HG03103 (cell line): ENCODE results near the gene ERVH48-1.
"Not testable (repeated sequence)": the region's sequence is repeated elsewhere in the genome, so short reads cannot be mapped to it uniquely, and the experiment has no call there.

ENCODE experiments used
- ATAC-seq: cut with Tn5 transposase; IDR thresholded peaks from one replicate; pipeline ENCODE4 v1.9.1; 2021; ENCODE audit warnings: low read depth; ENCODE audit not compliant: unreplicated experiment

The ERVH48-1 gene

DNA sequence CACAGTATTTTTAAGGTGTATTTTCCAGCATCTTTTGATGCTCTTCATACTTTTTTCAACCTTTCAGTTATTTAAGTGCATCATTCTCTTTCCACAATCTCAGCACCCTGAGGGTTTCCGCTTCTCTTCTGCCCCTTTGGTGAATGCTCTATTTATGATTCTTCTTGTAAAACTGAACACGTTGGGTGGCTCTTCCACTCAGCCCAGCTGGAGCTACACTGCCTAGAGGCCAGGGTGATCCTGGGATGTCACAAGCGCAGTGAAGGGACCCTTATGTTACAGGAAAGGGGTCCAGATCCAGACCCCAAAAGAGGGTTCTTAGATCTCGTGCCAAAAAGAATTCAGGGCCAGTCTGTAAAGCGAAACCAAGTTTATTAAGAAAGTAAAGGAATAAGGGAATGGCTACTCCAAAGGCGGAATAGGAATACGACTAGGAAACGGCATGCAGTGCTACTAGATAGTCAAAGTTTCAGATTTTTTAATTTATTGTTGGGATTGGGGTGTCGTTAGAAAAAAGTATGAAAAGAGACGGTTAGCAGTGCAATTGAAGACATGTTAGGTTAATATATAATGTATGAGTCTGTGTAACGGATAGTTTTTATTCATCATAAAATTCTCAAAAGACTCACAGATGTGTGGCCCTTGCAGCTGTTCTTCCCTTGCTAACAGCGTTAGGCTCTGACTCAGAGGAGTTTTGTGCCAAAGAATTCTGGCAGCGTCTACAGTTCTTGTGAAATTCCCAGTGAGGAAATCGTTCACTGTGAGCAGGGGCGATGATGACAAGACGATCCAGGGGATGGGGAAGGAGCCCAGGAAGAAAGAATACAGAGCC lies 14.4 kb upstream of the ERVH48-1 start:
- no peak for ATAC-seq

GRCh38 chr21:42938606-42938995 lies 13.2 kb upstream of the ERVH48-1 start:
- not testable (repeated sequence) for ATAC-seq

DNA sequence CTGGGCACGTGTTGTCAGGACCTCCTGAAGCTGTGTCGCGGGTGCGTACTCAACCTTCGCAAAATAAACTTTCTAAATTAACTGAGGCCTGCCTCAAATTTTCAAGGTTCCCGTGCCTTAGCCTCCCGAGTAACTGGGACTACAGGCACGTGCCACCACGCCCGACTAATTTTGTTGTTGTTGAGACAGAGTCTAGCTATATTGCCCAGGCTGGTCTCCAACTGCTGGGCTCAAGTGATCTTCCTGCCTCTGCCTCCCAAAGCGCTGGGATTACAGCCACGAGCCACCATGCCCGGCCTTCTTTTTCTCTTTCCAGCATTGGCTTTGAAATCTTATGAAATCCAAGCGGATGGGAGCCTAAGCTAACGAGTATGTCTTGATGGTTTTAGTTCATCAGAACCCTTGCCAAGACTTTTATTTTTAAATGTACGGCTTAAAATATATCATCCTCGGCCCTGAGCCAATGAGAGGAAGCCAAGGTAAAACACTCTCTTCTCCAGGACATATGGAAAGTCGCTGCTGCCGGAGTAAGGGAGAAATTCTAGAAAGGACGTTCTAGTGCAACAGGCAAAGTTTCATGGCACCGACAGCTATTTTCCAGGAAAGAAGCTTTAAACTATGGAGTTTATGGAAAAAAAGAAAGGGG lies 12.7 kb upstream of the ERVH48-1 start:
- ATAC-seq: no peak

GRCh38 chr21:42937034-42937940 lies 11.9 kb upstream of the ERVH48-1 start:
- ATAC-seq: not testable (repeated sequence)

GRCh38 chr21:42936360-42936759 lies 10.9 kb upstream of the ERVH48-1 start:
- not testable (repeated sequence) for ATAC-seq

DNA sequence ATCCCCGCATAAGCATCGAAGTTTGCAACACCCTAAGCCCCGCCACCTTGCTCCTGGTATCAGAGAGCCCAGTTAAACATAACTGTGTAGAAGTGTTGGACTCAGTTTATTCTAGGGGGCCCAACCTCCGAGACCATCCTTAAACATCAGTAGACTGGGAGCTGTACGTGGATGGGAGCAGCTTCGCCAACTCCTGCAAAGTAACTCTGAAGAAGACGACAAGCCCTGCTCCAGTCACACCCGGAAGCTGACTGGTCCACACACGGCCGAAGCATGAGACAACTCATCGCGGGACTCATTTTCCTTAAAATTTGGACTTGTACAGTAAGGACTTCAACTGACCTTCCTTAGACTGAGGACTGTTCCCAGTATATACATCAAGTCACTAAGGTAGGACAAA lies 8.5 kb upstream of the ERVH48-1 start:
- ATAC-seq: not testable (repeated sequence)

GRCh38 chr21:42933137-42933970 lies 7.9 kb upstream of the ERVH48-1 start:
- ATAC-seq: not testable (repeated sequence)

DNA sequence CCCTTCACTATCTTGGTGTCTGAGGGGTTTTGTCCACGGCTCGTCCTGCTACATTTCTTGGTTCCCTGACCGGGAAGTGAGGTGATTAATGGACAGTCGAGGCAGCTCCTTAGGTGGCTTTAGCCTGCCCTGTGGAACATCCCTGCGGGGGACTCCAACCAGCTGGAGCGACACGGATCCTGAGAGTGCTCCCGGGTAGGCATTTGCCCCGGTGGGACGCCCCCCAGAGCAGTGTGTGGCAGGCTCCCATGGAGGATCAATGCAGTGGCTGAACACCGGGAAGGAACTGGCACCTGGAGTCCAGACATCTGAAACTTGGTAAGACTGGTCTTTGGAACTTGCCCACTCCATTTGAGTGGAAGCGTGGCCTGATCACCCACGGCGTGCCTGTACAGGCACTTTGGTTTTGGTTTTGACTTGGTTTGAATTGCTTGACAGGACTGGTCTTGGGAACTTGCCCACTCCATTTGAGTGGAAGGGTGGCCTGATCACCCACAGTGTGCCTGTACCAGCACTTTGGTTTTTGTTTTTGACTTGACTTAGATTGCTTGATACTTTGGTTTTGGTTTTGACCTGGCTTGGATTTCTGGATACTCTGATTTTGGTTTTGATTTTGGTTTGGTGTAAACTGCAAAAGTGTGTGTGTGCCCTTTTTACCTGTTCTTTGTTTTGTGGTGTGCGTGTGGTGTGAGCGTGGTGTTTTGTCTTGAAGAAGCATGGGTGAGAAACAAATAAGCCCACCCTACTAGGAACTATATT lies 7.1 kb upstream of the ERVH48-1 start:
- ATAC-seq: not testable (repeated sequence)

GRCh38 chr21:42931560-42932235 lies 6.3 kb upstream of the ERVH48-1 start:
- no peak for ATAC-seq

- ATAC-seq: no peak
Observed at GRCh38 chr21:42929969-42930368, 4.5 kb upstream of the ERVH48-1 start.

DNA sequence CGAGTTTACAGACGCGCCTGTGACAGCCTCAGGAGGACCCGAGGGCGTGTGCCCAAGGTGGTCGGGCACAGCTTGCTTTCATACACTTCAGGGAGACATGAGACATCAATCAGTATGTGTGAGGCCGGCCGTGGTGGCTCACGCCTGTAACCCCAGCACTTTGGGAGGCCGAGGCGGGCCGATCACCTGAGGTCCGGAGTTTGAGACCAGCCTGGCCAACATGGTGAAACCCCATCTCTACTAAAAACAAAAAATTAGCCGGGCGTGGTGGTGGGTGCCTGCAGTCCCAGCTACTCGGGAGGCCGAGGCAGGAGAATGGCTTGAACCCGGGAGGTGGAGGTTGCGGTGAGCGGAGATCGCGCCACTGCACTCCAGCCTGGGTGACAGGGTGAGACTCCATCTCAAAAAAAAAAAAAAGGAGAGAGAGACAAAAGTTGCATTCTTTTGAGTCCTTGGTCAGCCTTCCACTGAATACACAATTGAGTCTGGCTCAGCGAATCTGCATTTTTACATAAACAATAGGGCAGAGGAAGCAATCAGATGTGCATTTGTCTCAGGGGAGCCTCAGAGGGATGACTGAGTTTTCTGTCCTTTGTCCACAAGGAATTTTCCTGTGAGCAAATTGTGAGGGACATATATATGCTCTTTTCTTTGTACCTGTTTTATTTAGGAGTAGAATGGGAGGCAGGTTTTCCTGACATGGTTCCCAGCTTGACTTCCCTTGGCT lies 2.2 kb upstream of the ERVH48-1 start:
- not testable (repeated sequence) for ATAC-seq

DNA sequence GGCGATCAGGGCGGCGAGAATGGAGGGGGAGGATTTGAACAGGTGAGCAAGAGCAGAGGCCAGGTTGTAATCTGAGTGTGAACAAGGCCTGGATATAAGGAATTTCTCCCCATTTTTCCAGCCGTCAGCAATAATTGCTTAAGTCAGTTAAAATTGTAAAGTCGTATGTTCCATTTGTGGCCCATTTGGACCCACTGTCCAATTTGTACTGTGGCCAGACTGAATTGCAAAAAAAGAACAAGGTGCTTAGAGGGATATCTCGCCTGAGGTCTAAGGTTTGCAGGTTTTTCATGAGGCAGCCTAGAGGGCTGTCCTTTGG lies 1.0 kb downstream of the ERVH48-1 start:
- no peak for ATAC-seq

DNA sequence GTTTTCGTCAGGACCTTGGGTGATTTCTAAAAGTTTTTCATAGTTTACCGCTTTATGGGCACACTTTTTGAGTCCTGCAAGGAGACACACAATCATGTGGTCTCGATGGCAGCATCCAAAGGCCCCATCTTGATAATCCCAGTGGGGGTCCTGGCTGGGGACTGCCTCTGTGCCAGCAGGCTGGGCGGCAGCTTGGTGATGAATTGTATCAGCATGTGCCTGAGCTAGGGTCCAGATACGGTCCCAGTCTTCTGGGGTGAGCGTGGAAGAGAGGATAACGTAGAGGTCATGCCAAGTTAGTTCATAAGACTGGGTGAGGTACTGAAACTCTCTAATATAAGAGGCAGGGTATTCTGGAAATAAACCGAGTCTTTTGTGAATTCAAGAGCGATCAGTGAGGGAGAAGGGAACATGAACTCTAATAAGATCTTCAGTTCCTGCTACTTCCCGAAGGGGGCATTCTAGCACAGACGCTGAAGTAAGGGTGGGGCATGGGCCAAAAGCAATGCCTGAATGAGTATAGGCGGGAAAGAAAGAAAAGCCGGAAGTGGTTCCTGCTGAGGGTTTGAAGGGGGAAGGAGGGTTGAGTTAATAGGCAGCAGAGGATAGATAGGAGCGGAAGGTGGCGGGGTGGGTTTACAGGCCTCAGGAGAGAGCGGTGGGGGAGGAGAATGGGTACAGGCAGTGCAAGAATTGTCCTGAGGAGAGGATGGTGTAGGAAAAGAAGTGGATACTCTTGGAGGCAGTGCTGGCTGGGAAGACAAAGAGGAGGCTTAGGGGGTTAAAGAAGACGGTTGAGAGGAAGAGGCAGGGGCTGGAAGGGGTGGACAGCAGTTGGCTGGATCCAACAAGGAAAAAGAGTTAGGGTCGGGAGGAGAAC lies 1.6 kb downstream of the ERVH48-1 start:
- ATAC-seq: peak; percentile 60

DNA sequence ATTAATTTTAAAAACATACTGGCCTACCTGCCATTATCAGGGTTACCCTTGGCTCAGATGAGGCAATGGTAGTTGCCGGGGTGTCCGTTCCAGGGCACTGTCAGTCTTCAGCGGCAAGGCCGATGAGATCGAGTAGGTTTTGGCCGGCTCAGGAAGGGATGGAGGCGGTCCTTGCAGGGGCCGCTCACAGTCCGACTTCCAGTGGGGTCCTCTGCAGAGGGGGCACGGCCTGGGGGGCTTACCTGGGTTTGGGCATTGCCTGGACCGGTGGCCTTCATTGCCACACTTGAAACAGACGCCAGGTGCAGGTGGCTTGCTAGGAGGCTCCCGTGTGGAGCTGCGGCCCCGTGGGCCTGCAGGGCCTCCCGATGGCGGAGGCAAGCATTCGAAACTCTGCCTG lies 2.5 kb downstream of the ERVH48-1 start:
- no peak for ATAC-seq

- ATAC-seq: no peak
Observed at GRCh38 chr21:42921927-42922326, 3.5 kb downstream of the ERVH48-1 start.

DNA sequence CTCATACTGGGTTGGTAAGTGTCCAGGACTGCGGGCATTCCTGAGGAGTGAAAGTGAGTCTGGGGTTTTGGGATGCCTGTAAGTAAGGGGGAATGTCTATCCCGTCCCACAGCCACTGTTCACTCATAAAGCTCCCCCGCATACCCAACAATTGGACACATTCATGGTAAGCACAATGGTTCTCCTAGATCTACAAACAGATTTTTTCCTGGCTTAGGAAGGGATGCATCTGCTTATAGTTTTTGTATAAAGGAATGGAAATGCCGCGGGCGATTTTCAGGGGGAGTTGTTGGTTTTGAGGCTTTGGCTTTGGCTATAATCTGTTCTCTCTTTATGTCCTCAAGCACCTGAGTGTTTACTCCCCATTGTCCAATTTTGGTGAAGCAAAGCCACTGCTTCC lies 7.1 kb downstream of the ERVH48-1 start:
- no peak for ATAC-seq

GRCh38 chr21:42913476-42913875 lies 12.0 kb downstream of the ERVH48-1 start:
- ATAC-seq: no peak
